Heart right ventricle (tissue), 16 donors: ENCODE measurements around the gene ACTR2. TPM values are rescaled to one million over a fixed set of nuclear protein-coding genes. Genes with fewer than 3 reads are reported as not detected.

ENCODE experiments used
- ATAC-seq, 8 donors: fragments of 200-7000 bp; cut with Tn5 transposase; one replicate each; pipeline ENCODE4 v1.9.1; 2020; ENCODE audit warnings: mild to moderate bottlenecking in 8 of 8, moderate library complexity in 8 of 8, moderate number of reproducible peaks in 1 of 8
- DNase-seq, 2 donors: peaks; one replicate each; pipeline ENCODE4 v3.0.0-alpha.2; 2020
- H3K27ac ChIP-seq, 10 donors: fragments of 200-600 bp; sonication (generic) in 2 of 10; one replicate each; pipeline versions ENCODE4 v1.5.0 to v1.8.0; 2020 to 2022; ENCODE audit warnings: mild to moderate bottlenecking in 3 of 10
- H3K27me3 ChIP-seq, 7 donors: fragments of 200-600 bp; one replicate each; pipeline ENCODE4 v1.8.0; 2021 to 2022; ENCODE audit warnings: mild to moderate bottlenecking in 2 of 7
- H3K36me3 ChIP-seq, 9 donors: fragments of 200-600 bp; sonication (generic) in 1 of 9; one replicate each; pipeline versions ENCODE4 v1.5.0 to v1.8.0; 2020 to 2022; ENCODE audit warnings: mild to moderate bottlenecking in 2 of 9
- H3K4me1 ChIP-seq, 9 donors: fragments of 200-600 bp; sonication (generic) in 1 of 9; one replicate each; pipeline versions ENCODE4 v1.5.0 to v1.8.0; 2020 to 2022; ENCODE audit warnings: mild to moderate bottlenecking in 4 of 9
- H3K4me3 ChIP-seq, 10 donors: fragments of 200-600 bp; sonication (generic) in 2 of 10; one replicate each; pipeline versions ENCODE4 v1.5.0 to v1.8.0; 2020 to 2022; ENCODE audit warnings: mild to moderate bottlenecking in 7 of 10, moderate library complexity in 2 of 10
- H3K9me3 ChIP-seq, 11 donors: fragments of 200-600 bp in 10 of 11; sonication (generic) in 2 of 11; one replicate each; pipeline versions ENCODE4 v1.5.0 to v1.8.0; 2013 to 2022; ENCODE audit warnings: mild to moderate bottlenecking in 2 of 11, control low read depth in 1 of 11, moderate library complexity in 1 of 11
- CTCF ChIP-seq, 9 donors: fragments of 200-600 bp; sonication (generic) in 2 of 9; IDR thresholded peaks; one replicate each; pipeline versions ENCODE4 v1.5.0 to v1.8.0; 2021 to 2022; ENCODE audit warnings: antibody characterized with exemption in 9 of 9, mild to moderate bottlenecking in 5 of 9, moderate library complexity in 1 of 9
- WGBS, 2 donors: extraction: QIAGEN DNeasy Blood & Tissue Kit; methylation state at CpG; one replicate each; pipeline ENCODE4 v1.1.7; 2013; ENCODE audit warnings: inconsistent platforms in 1 of 2; 5-methylcytosine and 5-hydroxymethylcytosine counted together
- intact Hi-C, 10 donors: fragments of 100-400 bp; cut with DNase I; formaldehyde crosslinking; loops; one replicate each; pipeline versions ENCODE4 v1.11.1 to v1.14.2; 2022
- polyA plus RNA-seq, 2 donors: library from polyadenylated mRNA; stranded (reverse); fragments of 200-250 nt; gene quantifications; one replicate each; pipeline ENCODE4 v1.2.3, GENCODE V29; 2013
- total RNA-seq, 10 donors: library from RNA; stranded (reverse); fragmentation: NEBNext Ultra II Directional in 3 of 10; extraction: Animal tissue kit (Norgen Biotek cat#: 25700) in 3 of 10; gene quantifications; one replicate each; pipeline versions ENCODE4 v1.2.1 to v1.2.4, GENCODE V29; 2021 to 2023
- donor health status: Arrhythmogenic right ventricular cardiomyopathy.
- donor health status: ischemic (EF 13 %, LVEDD 7.1; RV severe dilation, severe dysfunction).
- donor health status: healthy with polysubstance abuse.
- donor health status: DM: no; HTN: yes; CAD: no.
- donor health status: DM: no; HTN: no; CAD: no.
- donor health status: ischemic (EF 25% LVEDD 6.9; RV normal size, moderate dysfunction).
- donor health status: ischemic (EF 25% LVEDD 5.7; RV mildly dilated, moderate dysfunction).
- donor health status: healthy.
- donor health status: DM: yes; HTN: yes; CAD: no.
- donor health status: Ischemic cardiomyopathy.
- donor health status: ischemic (EF 35%, LVEDD 5.7; RV mildly dilated, moderate dysfunction).
- donor health status: nonischemic (EF 11% LVEDD 7.7; RV severe dilation, severe dysfunction).
- donor health status: DM: yes; HTN: yes; CAD: no.
- donor health status: PGD.
- donor health status: ischemic (EF 29% LVEDD 5.4; RV normal size, mild dysfunction).
- donor health status: nonischemic (EF 23%, LVEDD 6.1; RV moderate dilation, normal function).

ACTR2 gene
- total and polyA plus RNA-seq, 12 donors: 34.1 to 164 (median 105) TPM

DNA sequence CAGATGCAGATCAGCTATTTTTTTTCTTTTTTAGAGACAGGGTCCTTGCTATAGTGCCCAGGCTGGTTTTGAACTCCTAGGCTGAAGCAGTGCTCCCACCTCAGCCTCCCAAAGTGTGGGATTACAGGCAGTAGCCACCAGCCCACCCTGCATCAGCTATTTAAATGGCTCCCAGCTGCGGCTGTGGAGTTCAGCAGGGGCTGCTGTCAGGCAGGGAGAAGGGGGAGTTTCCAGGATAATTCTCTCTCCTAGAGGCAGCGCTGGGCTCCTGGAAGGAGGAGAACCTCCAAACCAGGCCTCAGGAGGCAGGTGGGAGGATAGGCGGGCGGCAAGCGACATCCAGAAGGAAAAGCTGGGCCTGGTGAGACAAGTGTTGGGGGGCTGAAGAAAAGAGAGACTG lies 65.7 kb downstream of the ACTR2 start:
- ATAC-seq (no peak), DNase-seq (no peak)
- no peak for TF ChIP-seq CTCF (IDR thresholded peaks at IDR 0.05)
- no peaks in the 10 kb centered on the region for H3K9me3 ChIP-seq
- H3K27me3 ChIP-seq: peaks cover 0 to 2% (median 0%) of the 10 kb centered on the region in 7 donors
- H3K27ac ChIP-seq: peak overlapping the region in 1 of 10 donors; percentile 9
- 82 to 95% methylated on average over 5 of the region's 5 CpGs for WGBS, 2 donors
- H3K4me1 ChIP-seq: peaks cover 3 to 27% (median 16%) of the 10 kb centered on the region in 9 donors
- intact Hi-C loops: no loop called here
- no peaks in the 10 kb centered on the region for H3K36me3 ChIP-seq
- no peak overlapping the region for H3K4me3 ChIP-seq

DNA sequence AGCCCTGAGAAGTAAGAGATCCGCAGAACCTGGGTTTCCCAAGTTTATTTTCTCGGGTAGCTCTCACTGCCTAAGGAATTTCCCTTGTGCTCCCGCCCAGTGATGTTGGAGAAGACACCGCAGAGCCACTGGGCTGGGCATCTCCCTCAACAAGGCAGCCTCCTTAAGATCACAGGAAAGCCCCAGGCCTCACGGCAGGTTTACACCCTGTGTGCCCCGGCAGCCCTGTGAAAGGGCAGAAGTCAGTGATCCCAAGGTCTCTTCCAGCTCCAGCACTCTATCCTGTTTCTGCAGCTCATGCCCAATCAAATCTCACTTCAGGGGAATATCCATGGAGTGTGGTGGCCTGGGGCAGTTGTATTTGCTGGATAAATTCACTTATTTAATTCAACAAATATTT lies 66.5 kb downstream of the ACTR2 start:
- no peak overlapping the region for H3K4me3 ChIP-seq
- peaks cover 0 to 2% (median 0%) of the 10 kb centered on the region in 7 donors for H3K27me3 ChIP-seq
- DNase-seq: no peak
- whole genome bisulfite sequencing, 2 donors: 74 to 78% methylated on average over 6 of the region's 6 CpGs
- H3K27ac ChIP-seq: peak overlapping the region in 2 of 10 donors; percentile 9 to 39
- ATAC-seq: no peak
- intact Hi-C loops: no loop called here
- H3K36me3 ChIP-seq: no peaks in the 10 kb centered on the region
- H3K4me1 ChIP-seq: peaks cover 3 to 27% (median 16%) of the 10 kb centered on the region in 9 donors
- H3K9me3 ChIP-seq: no peaks in the 10 kb centered on the region
- no peak for TF ChIP-seq CTCF (IDR thresholded peaks at IDR 0.05)

DNA sequence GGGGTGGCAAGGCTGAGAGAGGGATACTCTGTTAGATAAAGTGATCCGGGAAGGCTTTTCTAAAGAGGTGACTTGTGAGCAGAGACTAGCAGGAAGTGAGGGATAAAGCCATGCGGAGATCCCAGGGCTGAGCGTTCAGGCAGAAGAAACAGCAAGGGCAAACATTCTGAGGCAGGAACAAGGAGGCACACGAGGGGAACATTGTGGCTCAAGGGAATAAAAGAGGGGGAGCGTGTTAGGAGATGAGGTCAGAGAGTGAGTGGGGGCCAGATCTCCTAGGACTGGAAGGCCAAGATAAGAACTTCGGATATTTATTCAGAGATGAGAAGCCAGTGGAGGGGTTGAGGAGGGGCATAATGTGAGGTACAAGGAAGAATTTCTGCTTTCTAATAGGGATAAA lies 67.1 kb downstream of the ACTR2 start:
- Histone ChIP-seq H3K4me1 (peaks cover 7 to 33% (median 21%) of the 10 kb centered on the region in 9 donors), H3K27ac (peak overlapping the region in 4 of 10 donors; percentile 19 to 39 (median 30)), H3K9me3 (no peaks in the 10 kb centered on the region), H3K27me3 (peaks cover 0 to 2% (median 0%) of the 10 kb centered on the region in 7 donors), H3K4me3 (no peak overlapping the region), H3K36me3 (no peaks in the 10 kb centered on the region)
- intact Hi-C loops: no loop called here
- no peak for TF ChIP-seq CTCF (IDR thresholded peaks at IDR 0.05)
- ATAC-seq (peak in 4 of 8 donors; percentile 24 to 54 (median 36)), DNase-seq (no peak)
- WGBS, 2 donors: 54 to 64% methylated on average over 6 of the region's 6 CpGs

DNA sequence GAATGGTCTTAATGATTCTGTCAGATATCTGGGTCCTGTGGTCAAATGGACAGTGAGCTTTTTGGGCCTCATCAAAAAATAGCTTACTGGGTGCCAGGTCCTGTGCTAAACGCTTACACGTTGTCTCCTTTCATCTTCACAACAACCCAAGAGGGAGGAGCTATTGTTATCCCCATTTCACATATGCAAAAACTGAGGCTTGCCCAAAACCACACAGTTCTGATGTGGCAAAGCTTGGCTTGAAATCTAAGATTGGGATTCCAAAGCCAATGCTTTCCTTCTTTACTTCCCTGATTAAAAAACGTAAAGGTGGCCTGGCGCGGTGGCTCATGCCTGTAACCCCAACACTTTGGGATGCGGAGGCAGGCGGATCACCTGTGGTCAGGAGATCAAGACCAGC lies 69.3 kb downstream of the ACTR2 start:
- 93 to 98% methylated on average over 7 of the region's 7 CpGs for whole genome bisulfite sequencing, 2 donors
- ATAC-seq (no peak), DNase-seq (no peak)
- no peaks in the 10 kb centered on the region for H3K36me3 ChIP-seq
- H3K9me3 ChIP-seq: no peaks in the 10 kb centered on the region
- no peak for TF ChIP-seq CTCF (IDR thresholded peaks at IDR 0.05)
- intact Hi-C loops: no loop called here
- no peak overlapping the region for H3K27ac ChIP-seq
- H3K27me3 ChIP-seq: peaks cover 0 to 2% (median 0%) of the 10 kb centered on the region in 7 donors
- peaks cover 17 to 53% (median 37%) of the 10 kb centered on the region in 9 donors for H3K4me1 ChIP-seq
- no peak overlapping the region for H3K4me3 ChIP-seq
